AG09309 (cell line): ENCODE measurements around the gene SYTL3.

Experiments used
- DNase-seq: peaks from one replicate; pipeline ENCODE4 v3.0.0-alpha.2; 2010; ENCODE audit warnings: low read depth
- H3K4me3 ChIP-seq: 2 replicates; pipeline ENCODE4 v1.5.1; 2011; ENCODE audit warnings: mild to moderate bottlenecking, low read depth, low read length, moderate library complexity; ENCODE audit not compliant: control insufficient read depth
- CTCF ChIP-seq: IDR thresholded peaks from 2 replicates; pipeline ENCODE4 v1.5.1; 2011; ENCODE audit warnings: mild to moderate bottlenecking, low read depth, low read length, inconsistent platforms; ENCODE audit not compliant: insufficient read depth, control insufficient read depth; ENCODE audit errors: missing control alignments

The SYTL3 gene

GRCh38 chr6:158625881-158626305 lies 24.0 kb upstream of the SYTL3 start:
- TF ChIP-seq CTCF, result no peak
- H3K4me3 ChIP-seq, result no peak overlapping the region
- no peak for DNase-seq

- TF ChIP-seq CTCF, result no peak
- DNase-seq, result no peak
- no peak overlapping the region for H3K4me3 ChIP-seq
Observed at GRCh38 chr6:158626360-158627167, 23.3 kb upstream of the SYTL3 start.

GRCh38 chr6:158627168-158627939 lies 22.5 kb upstream of the SYTL3 start:
- no peak for DNase-seq

GRCh38 chr6:158627940-158628211 lies 22.0 kb upstream of the SYTL3 start:
- H3K4me3 ChIP-seq, result no peak overlapping the region
- DNase-seq, result no peak
- no peak for TF ChIP-seq CTCF

More at GRCh38 chr6:158627168-158627939, 22.5 kb upstream of the SYTL3 start:
- TF ChIP-seq CTCF, result no peak
- H3K4me3 ChIP-seq, result no peak overlapping the region

GRCh38 chr6:158628542-158628941 lies 21.3 kb upstream of the SYTL3 start:
- no peak for DNase-seq
- H3K4me3 ChIP-seq, result no peak overlapping the region
- no peak for TF ChIP-seq CTCF

- DNase-seq, result no peak
- no peak overlapping the region for H3K4me3 ChIP-seq
- TF ChIP-seq CTCF, result no peak
Observed at GRCh38 chr6:158629367-158630221, 20.3 kb upstream of the SYTL3 start.
